Astrocyte (in vitro differentiated cells and primary cell): Measurements from ENCODE around the gene ATXN2. TPM values are rescaled to one million over a fixed set of nuclear protein-coding genes. Genes with fewer than 3 reads are reported as not detected.

Experiments
- DNase-seq: peaks from one replicate; pipeline ENCODE4 v3.0.0-alpha.2; 2010; ENCODE audit warnings: low read depth
- FAIRE-seq: peaks from 2 replicates; lab custom pipeline; 2011; peaks lifted over from hg19 to GRCh38; lab: Jason Lieb, UNC
- H2AFZ ChIP-seq: 2 replicates; pipeline ENCODE4 v1.6.0; 2012; ENCODE audit warnings: low read depth, low read length, inconsistent platforms
- H3K27ac ChIP-seq: 2 replicates; pipeline ENCODE4 v1.5.1; 2011; ENCODE audit warnings: low read depth, low read length, inconsistent platforms
- H3K27me3 ChIP-seq: 2 replicates; pipeline ENCODE4 v1.6.0; 2011; ENCODE audit warnings: low read length, inconsistent platforms; ENCODE audit not compliant: insufficient read depth
- H3K36me3 ChIP-seq: 2 replicates; pipeline ENCODE4 v1.5.1; 2011; ENCODE audit warnings: low read length, inconsistent platforms; ENCODE audit not compliant: insufficient read depth
- H3K4me1 ChIP-seq: 2 replicates; pipeline ENCODE4 v1.5.1; 2011; ENCODE audit warnings: low read length, inconsistent platforms; ENCODE audit not compliant: insufficient read depth
- H3K4me2 ChIP-seq: 2 replicates; pipeline ENCODE4 v1.6.0; 2012; ENCODE audit warnings: low read length, inconsistent platforms
- H3K4me3 ChIP-seq: 2 replicates; pipeline ENCODE4 v1.5.1; 2011; ENCODE audit warnings: low read depth, mild to moderate bottlenecking, low read length, inconsistent platforms; ENCODE audit not compliant: insufficient read depth
- H3K79me2 ChIP-seq: 2 replicates; pipeline ENCODE4 v1.6.0; 2012; ENCODE audit warnings: mild to moderate bottlenecking, low read length, inconsistent platforms; ENCODE audit not compliant: insufficient read depth
- H3K9ac ChIP-seq: 2 replicates; pipeline ENCODE4 v1.6.0; 2012; ENCODE audit warnings: mild to moderate bottlenecking, low read length, inconsistent platforms
- H3K9me3 ChIP-seq: 2 replicates; pipeline ENCODE4 v1.5.1; 2012; ENCODE audit warnings: low read depth, mild to moderate bottlenecking, low read length, inconsistent platforms; ENCODE audit not compliant: insufficient read depth
- H4K20me1 ChIP-seq: 2 replicates; pipeline ENCODE4 v1.6.0; 2012; ENCODE audit warnings: low read length, inconsistent platforms; ENCODE audit not compliant: insufficient read depth
- H3K27ac Mint-ChIP-seq: one replicate; pipeline ENCODE4 v1.8.0; 2021; ENCODE audit warnings: mild to moderate bottlenecking, mixed read lengths; ENCODE audit not compliant: unreplicated experiment
- H3K27me3 Mint-ChIP-seq: one replicate; pipeline ENCODE4 v1.8.0; 2021; ENCODE audit warnings: low read depth, mixed read lengths; ENCODE audit not compliant: unreplicated experiment
- H3K36me3 Mint-ChIP-seq: one replicate; pipeline ENCODE4 v1.8.0; 2021; ENCODE audit warnings: low read depth, mixed read lengths; ENCODE audit not compliant: unreplicated experiment
- H3K4me1 Mint-ChIP-seq: one replicate; pipeline ENCODE4 v1.8.0; 2021; ENCODE audit warnings: low read depth, mixed read lengths; ENCODE audit not compliant: unreplicated experiment
- H3K4me3 Mint-ChIP-seq: one replicate; pipeline ENCODE4 v1.8.0; 2021; ENCODE audit warnings: mild to moderate bottlenecking, moderate library complexity, mixed read lengths; ENCODE audit not compliant: unreplicated experiment
- H3K9me3 Mint-ChIP-seq: one replicate; pipeline ENCODE4 v1.8.0; 2021; ENCODE audit warnings: mild to moderate bottlenecking, mixed read lengths; ENCODE audit not compliant: unreplicated experiment
- CTCF ChIP-seq: IDR thresholded peaks from 2 replicates; pipeline ENCODE4 v1.5.1; 2011; ENCODE audit warnings: low read depth, mild to moderate bottlenecking, inconsistent platforms, low read length, moderate library complexity; ENCODE audit not compliant: insufficient read depth
- EZH2 ChIP-seq: IDR thresholded peaks from 2 replicates; pipeline ENCODE4 v1.6.1; 2012; ENCODE audit warnings: mild to moderate bottlenecking, low read length, inconsistent platforms; ENCODE audit not compliant: insufficient read depth
- total RNA-seq: library from RNA; stranded (reverse); gene quantifications from 2 replicates; pipeline ENCODE4 v1.2.1, GENCODE V29; 2021

Gene ATXN2
- total RNA-seq, 1 donor from 2014 or later = 58.0 TPM

- peak overlapping the region; percentile 75 for H3K27ac ChIP-seq
- H3K4me1 ChIP-seq = peaks cover 67% of the 10 kb centered on the region
- peaks cover 1% of the 10 kb centered on the region for H3K36me3 Mint-ChIP-seq
- no peaks in the 10 kb centered on the region for H3K27me3 Mint-ChIP-seq
- no peak overlapping the region for H3K27ac Mint-ChIP-seq
- no peak overlapping the region for H2AFZ ChIP-seq
- H3K9me3 Mint-ChIP-seq = no peaks in the 10 kb centered on the region
- TF ChIP-seq CTCF (no peak), EZH2 (no peak)
- peaks cover 98% of the 10 kb centered on the region for H3K79me2 ChIP-seq
- H3K4me1 Mint-ChIP-seq = peaks cover 39% of the 10 kb centered on the region
- no peak overlapping the region for H3K4me3 Mint-ChIP-seq
- H3K4me2 ChIP-seq = peak overlapping the region; percentile 93
- H3K9me3 ChIP-seq = no peaks in the 10 kb centered on the region
- H3K9ac ChIP-seq = peak overlapping the region; percentile 91
- no peak overlapping the region for H3K4me3 ChIP-seq
- H3K36me3 ChIP-seq = no peaks in the 10 kb centered on the region
- FAIRE-seq = no peak
- peaks cover 49% of the 10 kb centered on the region for H4K20me1 ChIP-seq
- DNase-seq = no peak
- no peaks in the 10 kb centered on the region for H3K27me3 ChIP-seq
Measured at GRCh38 chr12:111410431-111411184, 188.5 kb downstream of the ATXN2 start.

- no peaks in the 10 kb centered on the region for H3K27me3 Mint-ChIP-seq
- peaks cover 91% of the 10 kb centered on the region for H3K79me2 ChIP-seq
- peaks cover 68% of the 10 kb centered on the region for H3K4me1 ChIP-seq
- H4K20me1 ChIP-seq = peaks cover 44% of the 10 kb centered on the region
- H3K4me3 Mint-ChIP-seq = no peak overlapping the region
- H3K4me3 ChIP-seq = peak overlapping the region; percentile 90
- peaks cover 39% of the 10 kb centered on the region for H3K4me1 Mint-ChIP-seq
- no peaks in the 10 kb centered on the region for H3K9me3 ChIP-seq
- peak overlapping the region; percentile 75 for H3K27ac ChIP-seq
- FAIRE-seq (no peak), DNase-seq (peak; percentile 66)
- H3K9me3 Mint-ChIP-seq = no peaks in the 10 kb centered on the region
- H3K27ac Mint-ChIP-seq = peak overlapping the region; percentile 50
- H3K36me3 ChIP-seq = no peaks in the 10 kb centered on the region
- peaks cover 1% of the 10 kb centered on the region for H3K36me3 Mint-ChIP-seq
- H2AFZ ChIP-seq = no peak overlapping the region
- H3K9ac ChIP-seq = peak overlapping the region; percentile 91
- no peaks in the 10 kb centered on the region for H3K27me3 ChIP-seq
- peak overlapping the region; percentile 93 for H3K4me2 ChIP-seq
- TF ChIP-seq CTCF (no peak), EZH2 (no peak)
Measured at GRCh38 chr12:111409780-111410430, 189.2 kb downstream of the ATXN2 start.

GRCh38 chr12:111409403-111409779 is 189.7 kb downstream of the ATXN2 start:
- H3K4me1 ChIP-seq = peaks cover 73% of the 10 kb centered on the region
- no peak for FAIRE-seq

More at GRCh38 chr12:111409403-111409779, 189.7 kb downstream of the ATXN2 start:
- peak overlapping the region; percentile 93 for H3K4me2 ChIP-seq
- DNase-seq = peak; percentile 44
- peaks cover 39% of the 10 kb centered on the region for H4K20me1 ChIP-seq
- Mint-ChIP-seq H3K9me3 (no peaks in the 10 kb centered on the region), H3K4me3 (no peak overlapping the region), H3K27me3 (no peaks in the 10 kb centered on the region), H3K36me3 (peaks cover 1% of the 10 kb centered on the region), H3K4me1 (peaks cover 42% of the 10 kb centered on the region), H3K27ac (no peak overlapping the region)
- H3K4me3 ChIP-seq = peak overlapping the region; percentile 90
- no peaks in the 10 kb centered on the region for H3K9me3 ChIP-seq
- no peak for TF ChIP-seq CTCF
- no peak for TF ChIP-seq EZH2
- peak overlapping the region; percentile 75 for H3K27ac ChIP-seq
- no peaks in the 10 kb centered on the region for H3K36me3 ChIP-seq
- H3K27me3 ChIP-seq = no peaks in the 10 kb centered on the region
- H2AFZ ChIP-seq = no peak overlapping the region
- peak overlapping the region; percentile 91 for H3K9ac ChIP-seq
- peaks cover 86% of the 10 kb centered on the region for H3K79me2 ChIP-seq
